Adrenal gland (tissue), 5 donors: Measurements from ENCODE around the gene FUT7.

Source experiments
- POLR2A ChIP-seq, 2 donors: fragments of 450-650 bp; IDR thresholded peaks; one replicate each; pipeline ENCODE4 v1.6.1; 2017; ENCODE audit warnings: antibody characterized with exemption in 2 of 2, mild to moderate bottlenecking in 2 of 2, moderate library complexity in 1 of 2
- TF ChIP-seq, protein P1 (sequence below), 6 experiments: fragments of 450-650 bp in 4 of 6; fragments of 200-600 bp in 2 of 6; sonication (generic) in 1 of 6; IDR thresholded peaks; 1 replicate in 5 of 6; 2 replicates in 1 of 6; pipeline versions ENCODE4 v1.5.1 to v1.8.0; 2016 to 2021; ENCODE audit warnings: antibody characterized with exemption in 6 of 6, mild to moderate bottlenecking in 2 of 6, moderate library complexity in 1 of 6
- donor health status: DM: no; HTN: no; CAD: no.

DNA sequence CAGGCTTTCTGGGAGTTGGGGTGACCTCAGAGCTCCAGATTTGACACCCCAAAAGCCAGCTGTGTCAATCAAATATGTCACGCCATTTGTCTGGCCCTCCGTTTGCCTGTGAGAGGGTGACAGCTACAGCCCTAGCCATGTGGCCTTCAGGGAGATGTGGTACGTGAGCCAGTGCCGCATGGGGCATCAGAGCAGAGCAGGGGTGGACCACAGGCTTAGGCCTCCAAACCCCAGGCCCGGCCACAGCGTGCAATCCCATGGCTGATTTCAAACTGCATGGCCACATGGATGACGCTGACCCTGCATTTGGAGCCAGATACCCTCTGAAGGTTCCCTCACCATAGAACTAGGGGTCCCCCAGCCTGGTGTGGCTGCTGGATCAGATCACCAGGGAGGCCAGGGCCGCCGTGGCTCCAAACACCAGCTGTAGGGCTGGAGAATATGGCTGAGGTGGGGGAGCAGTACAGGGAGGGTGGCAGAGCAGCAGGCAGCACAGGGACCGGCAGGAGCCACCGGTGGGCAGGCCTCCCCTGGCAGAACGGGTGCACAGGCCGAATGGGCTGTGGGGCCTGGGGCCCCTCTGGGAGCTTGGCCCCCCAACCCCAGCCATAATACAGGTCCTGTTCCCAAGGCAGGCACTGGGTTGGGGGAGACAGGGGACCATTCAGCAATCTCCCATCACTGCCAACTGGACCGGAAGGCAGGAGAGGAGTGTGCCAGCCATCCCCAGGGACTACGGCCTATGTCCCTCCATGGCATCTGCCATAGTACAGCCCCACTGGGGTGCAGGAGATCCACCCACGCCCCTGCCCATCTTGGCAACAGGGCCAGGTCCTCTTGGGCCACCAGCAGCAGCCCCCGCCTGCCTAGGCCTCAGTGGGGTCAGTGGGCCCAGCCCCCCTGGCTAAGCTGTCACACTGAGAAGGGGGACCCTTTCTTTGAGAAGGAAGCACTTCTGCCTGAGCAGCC lies 36.9 kb upstream of the FUT7 start:
- TF ChIP-seq, protein P1, sequence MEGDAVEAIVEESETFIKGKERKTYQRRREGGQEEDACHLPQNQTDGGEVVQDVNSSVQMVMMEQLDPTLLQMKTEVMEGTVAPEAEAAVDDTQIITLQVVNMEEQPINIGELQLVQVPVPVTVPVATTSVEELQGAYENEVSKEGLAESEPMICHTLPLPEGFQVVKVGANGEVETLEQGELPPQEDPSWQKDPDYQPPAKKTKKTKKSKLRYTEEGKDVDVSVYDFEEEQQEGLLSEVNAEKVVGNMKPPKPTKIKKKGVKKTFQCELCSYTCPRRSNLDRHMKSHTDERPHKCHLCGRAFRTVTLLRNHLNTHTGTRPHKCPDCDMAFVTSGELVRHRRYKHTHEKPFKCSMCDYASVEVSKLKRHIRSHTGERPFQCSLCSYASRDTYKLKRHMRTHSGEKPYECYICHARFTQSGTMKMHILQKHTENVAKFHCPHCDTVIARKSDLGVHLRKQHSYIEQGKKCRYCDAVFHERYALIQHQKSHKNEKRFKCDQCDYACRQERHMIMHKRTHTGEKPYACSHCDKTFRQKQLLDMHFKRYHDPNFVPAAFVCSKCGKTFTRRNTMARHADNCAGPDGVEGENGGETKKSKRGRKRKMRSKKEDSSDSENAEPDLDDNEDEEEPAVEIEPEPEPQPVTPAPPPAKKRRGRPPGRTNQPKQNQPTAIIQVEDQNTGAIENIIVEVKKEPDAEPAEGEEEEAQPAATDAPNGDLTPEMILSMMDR (IDR thresholded peaks at IDR 0.05): no peak
- no peak for TF ChIP-seq POLR2A (IDR thresholded peaks at IDR 0.05)
